PC-9 (cell line): ENCODE data around the gene TVP23A.

Source experiments
- CTCF ChIP-seq: fragments of 200-600 bp; sonication (generic); conservative IDR thresholded peaks from 2 replicates; pipeline ENCODE4 v1.6.1; 2017; ENCODE audit warnings: mixed run types, antibody characterized with exemption, mild to moderate bottlenecking, moderate library complexity
- EZH2 ChIP-seq: fragments of 200-600 bp; sonication (generic); IDR thresholded peaks from 2 replicates; pipeline ENCODE4 v1.8.0; 2017; ENCODE audit warnings: antibody characterized with exemption, low read depth

DNA sequence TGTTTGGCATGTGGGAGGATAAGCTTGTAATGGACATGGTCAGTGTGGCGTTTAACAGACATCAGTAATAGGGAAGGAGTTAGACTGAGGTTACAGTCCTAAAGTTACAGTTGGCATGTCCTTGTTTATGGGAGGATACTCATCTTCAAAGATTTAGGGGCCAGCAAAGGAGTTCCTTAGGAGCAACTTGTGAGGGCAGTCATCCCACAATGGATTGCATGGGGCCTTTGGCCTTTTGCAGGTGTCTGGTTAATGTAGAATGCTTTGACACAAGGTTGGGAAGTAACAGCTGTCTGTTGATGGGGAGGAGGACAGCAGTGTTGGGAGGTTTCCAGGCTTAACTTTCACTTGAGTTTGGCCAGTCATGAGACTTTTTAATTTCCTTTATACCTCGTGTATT, 72.8 kb downstream of the TVP23A start:
- TF ChIP-seq CTCF (no peak), EZH2 (no peak)
